ENCODE measurements around the gene DHRS9.
"Not testable (repeated sequence)": the region's sequence is repeated elsewhere in the genome, so short reads cannot be mapped to it uniquely, and the experiment has no call there.

Gene DHRS9

DNA sequence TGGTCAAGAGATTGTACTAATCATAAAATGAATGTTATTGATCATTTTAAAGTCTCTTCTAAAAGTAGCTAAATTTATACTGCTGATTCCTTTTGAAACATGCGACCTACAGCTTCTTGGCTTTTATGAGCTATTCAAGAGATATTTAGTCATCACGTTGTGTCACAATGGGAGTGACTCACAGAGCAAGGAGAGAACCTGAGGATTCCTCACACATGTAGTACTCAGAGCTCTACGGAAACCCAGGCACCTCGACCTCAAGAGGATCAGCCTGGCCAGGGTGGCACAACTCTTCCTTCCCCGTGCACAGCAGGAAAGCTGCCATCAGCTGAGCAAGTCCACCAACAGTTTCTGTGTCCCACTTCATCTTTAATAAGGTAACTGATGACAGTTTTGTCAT is at the start of gene DHRS9:
Gene DHRS9 (plus strand): TSS at position 223 of the 400 bp plus-strand sequence. CDS start 12,019 bp downstream, outside the sequence.
- DNase-seq: peak; percentile 87 to 94

DNA sequence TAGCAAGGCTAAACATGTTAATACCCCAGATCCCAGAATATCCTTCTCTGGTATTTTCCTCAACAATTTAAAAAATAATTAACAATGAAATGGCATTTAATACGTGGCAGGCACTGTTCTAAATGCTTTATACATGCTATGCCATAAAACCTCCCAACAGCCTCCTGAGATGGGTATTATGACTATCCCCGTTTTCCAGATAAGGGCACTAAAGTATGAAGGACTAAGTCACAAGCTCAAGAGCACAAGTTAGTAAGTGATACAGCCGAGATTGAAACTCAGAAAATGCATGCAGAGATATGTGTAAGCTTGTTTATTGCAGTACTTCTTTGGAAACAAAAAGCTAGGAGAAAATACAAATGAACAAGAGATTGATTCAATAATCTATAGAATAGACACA is 46.2 kb upstream of the DHRS9 start:
- DNase-seq: no peak

DNA sequence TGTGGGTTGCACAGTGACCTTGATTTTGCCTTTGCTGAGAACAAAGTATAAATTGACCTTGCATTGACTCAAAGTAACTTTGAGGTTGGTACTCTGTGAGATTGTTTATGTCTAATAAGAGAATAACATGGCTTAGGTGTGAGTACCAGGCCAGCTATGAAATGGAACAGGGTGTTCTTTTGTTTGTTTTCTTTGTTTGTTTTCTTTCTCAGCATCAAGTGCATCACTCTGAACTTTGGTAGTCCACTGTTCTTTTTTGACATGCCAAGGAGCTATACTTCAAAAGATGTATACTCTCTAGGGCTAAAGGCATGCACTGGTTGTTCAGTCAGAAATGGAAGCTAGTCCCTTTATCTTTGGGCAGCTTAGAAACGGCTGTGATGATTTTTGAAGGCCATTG is 43.3 kb upstream of the DHRS9 start:
- DNase-seq: no peak

DNA sequence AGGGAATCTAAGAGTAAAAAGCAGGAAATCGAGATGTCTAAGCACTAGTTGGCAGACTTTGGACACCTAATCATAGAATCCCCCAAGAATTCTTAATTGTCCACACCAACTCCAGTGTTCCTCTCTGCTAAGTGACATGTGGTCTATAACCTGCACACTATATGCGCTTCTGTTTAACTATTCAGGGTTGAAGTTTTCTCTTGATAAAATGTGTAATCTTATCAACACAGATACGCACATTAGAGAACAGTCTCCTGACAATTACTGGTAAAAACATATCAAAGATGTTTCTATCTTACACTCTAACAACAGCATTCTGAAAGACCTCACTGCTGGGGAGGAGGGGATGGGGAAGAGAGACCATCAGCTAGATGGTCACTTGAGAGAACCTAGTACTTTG is 42.1 kb upstream of the DHRS9 start:
- no peak for DNase-seq

DNA sequence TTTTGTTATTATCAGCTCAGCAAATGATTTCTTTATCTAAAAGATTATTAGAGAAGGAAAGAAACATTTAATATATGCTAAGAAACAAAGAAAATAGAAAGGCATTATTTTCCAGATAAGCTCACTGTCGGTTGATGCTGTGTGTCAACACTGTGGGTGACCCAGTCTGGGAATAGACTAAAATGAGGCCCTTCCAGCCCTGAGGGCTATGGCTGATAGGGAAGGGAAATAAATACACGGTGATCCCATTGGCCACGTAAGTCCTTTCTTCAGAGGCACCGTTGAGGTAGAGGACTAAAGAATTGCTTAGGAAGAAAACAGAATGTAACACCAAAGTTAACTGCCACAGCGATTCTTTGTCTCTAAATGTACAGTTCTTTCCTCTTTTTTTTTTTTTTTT is 40.0 kb upstream of the DHRS9 start:
- no peak for DNase-seq

DNA sequence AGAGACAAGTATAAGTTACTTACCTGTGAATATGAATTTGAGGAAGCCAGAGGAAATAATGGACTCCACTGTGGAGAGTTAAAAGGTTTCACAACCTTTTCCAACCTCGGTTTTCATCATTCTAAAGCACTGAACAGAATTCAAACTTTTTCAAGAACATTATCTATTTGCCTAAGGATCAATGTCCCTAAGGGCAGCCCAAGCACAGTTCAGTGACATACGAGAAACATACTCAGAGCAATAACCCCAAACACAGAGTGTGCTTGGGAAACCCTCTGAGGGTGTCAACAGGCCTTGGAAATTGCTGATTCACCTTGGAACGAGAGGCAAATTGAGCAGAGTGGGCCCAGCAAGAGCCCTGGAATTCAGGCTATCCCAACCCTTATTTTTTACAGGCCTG is 38.2 kb upstream of the DHRS9 start, which contains the start of gene ABCB11:
Gene ABCB11 (minus strand): TSS at position 123 of the 400 bp plus-strand sequence. CDS start 13,199 bp downstream, outside the sequence.
- no peak for DNase-seq

DNA sequence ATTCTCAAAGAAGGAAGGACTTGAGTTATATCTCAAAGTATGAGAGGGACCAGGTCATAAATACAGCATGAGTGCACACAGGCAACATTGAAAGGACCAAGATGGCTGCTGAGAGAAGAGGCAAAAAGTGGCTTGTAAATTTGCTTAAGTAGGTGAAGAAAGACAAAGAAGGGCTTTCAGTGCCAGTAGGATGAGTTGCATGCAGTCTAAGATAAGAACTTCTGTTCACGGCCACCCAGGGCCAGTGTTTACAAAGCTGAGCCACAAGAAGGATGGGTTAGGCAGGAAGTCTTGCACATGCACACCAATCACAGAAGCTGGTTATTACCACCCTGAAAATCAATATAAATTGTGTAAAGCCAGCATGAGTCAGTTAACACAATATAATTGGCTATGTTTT is 35.1 kb upstream of the DHRS9 start:
- DNase-seq: no peak

DNA sequence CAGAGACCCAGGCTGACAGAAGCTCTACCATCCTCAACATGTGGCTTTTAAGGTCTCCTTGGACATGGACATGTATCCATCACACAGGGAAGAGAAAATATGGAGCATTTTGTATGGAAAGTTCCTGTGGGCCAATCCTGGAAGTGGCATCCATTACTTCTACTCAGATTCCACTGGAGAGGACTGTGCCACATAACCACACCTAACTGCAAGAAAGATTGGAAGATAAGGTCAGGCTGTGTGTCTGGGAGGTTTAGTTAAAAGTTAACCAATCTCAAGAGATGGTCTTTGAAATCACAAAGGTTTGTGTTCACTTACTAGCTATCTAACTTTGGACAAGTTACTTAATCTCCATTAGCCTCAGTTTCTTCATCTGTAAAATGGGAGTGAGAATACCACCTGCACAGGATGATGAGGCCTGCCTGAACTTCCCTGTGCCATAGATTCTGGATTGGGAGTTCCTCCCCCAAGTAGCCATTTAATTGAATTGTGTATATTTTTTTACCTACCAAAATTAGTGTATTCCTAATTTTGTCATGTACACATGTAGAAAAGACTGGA is 34.3 kb upstream of the DHRS9 start:
- no peak for DNase-seq

DNA sequence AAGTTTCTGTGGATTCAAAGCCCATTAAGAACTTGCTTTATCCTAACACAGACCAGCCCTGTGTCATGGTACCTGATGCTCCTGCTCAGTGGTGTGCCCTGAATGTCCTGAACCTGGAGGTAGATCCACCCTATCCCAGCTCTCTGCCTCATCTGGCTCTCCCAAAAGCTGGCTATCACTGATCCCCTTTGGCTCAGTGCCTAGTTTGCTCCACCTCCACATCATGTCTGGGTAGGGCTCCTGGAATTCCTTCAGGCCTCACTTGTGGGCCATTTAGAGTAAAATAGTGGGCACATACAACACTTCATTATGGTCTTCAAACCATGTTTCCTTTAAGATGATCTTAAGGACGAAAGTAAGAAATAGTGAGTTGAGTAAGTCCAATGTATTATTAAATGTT is 33.5 kb upstream of the DHRS9 start:
- no peak for DNase-seq

DNA sequence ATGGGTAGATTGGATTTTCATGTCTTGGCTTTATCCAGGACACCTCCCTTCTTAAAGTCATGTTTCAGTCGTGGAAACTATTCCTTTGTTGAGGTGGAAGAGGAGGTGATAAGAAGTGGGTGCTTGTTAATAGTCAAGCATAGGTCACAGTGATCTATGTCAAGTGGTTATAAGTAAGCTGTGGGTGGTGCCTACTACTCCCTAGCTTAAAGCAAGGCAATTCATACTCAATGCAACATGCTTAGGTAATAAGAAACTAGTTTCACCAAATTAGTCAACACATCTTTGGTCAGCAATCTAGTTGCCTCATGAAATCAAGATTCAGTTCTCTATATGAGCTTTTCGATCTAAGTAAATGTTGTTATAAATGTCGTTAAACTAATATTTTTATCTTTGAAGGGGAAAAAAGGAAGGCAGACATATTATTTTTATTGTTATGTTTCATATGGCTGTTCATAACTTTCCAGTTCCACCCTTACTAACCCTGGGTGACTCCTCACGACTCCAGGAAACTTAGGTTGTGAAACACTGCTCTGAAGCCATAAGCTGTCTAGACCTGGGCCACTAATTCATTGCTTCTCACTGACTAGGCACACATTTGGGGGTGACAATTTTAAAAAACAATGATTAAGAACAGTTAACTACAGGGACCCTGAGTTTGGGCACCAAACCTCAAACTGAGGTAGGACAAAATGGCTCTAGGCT is 32.5 kb upstream of the DHRS9 start:
- peak; percentile 25 to 26 for DNase-seq

DNA sequence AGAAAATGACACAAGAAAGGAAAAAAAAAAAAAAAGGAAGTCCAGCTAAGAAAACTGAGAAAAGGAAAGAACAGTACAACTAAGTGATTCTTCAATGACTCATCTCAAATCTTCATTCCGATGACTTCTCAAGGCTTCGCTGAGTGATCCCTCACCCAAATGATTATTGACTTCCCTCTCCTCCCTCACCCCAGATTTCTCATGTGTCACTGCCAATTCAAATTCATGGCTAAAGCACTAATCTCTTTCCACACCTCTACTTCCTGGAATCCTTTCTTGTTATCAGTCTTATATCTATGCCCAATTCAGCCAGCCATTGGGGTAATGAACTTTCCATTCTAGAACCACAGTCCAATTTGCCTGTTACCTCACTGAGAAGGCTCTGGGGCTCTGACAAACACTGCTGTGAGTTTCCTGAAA is 31.0 kb upstream of the DHRS9 start:
- DNase-seq: peak; percentile 45 to 56

DNA sequence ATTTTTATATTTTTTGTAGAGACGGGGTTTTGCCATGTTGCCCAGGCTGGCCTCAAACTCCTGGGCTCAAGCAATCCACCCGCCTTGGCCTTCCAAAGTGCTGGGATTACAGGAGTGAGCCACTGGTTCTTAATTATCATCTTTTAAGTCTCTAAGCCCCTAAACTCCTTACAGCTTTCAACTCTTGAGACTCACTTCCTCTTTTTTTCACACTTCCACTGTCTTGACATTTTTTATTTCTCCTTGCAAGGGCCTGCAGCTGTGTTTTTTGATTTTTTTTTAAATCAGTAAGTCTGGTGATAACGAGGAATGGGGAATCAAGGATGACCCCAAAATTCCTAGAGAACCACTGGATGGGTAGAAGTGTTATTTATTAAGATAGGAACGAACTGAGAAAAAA is 29.7 kb upstream of the DHRS9 start:
- DNase-seq: peak; percentile 5 to 37

DNA sequence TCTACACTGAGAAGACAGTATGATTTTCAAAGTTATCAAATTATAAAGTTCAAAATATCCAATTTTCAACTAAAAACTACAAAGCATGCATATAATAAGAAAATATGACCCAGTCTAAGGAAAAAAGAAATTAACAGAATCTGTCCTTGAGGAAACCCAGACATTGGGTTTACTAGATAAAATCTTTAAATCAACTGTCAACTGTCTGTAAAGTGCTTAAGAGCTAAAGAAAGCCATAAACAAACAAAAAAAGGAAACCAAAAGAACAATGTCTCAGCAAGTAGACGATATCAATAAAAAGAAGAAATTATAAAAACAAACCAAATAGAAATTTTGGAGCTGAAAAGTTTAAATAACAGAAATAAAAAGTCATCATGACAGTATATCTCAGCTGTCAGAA is 27.8 kb upstream of the DHRS9 start:
- DNase-seq: no peak

DNA sequence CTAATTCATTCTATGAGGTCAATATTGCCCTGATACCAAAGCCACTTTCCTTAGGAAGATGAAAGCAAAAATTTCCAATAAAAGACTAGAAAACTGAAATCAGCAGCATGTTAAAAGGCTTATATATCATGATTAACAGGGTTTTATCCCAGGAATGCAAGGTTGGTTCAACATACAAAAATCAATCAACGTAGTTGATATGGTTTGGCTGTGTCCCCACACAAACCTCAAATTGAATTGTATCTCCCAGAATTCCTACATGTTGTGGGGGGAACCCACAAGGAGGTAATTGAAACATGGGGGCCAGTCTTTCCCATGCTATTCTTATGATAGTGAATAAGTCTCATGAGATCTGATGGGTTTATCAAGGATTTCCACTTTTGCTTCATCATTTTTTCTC is 26.5 kb upstream of the DHRS9 start:
- DNase-seq: no peak

DNA sequence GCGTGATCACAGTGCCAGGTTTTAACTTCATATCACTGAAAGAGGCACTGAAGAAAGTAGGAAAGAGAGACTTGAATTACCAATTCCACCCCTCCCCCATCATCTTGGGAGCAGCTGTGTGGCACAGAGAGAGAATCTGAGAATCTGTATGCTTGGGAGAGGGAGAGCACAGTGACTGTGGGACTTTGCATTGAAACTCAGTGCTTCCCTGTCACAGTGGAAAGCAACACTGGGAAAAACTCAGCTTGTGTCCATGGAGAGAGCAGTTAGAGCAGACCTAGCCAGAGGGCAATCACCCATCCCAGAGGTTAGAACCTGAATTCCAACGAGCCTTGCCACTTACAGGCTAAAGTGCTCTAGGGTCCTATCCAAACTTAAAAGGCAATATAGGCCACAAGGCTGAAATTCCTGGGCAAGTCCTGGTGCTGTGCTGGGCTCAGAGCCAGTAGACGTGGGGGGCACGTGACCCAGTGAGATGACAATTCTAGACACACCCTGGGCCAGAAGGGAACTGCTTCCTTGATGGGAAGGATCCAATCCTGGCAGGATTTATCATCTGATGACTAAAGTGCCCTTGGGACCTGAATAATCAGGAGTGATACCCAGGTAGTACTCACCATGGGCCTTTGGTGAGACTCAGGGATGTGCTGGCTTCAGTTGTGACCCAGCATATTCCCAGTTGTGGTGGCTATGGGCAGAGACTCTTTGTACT is 22.8 kb upstream of the DHRS9 start:
- DNase-seq: no peak

DNA sequence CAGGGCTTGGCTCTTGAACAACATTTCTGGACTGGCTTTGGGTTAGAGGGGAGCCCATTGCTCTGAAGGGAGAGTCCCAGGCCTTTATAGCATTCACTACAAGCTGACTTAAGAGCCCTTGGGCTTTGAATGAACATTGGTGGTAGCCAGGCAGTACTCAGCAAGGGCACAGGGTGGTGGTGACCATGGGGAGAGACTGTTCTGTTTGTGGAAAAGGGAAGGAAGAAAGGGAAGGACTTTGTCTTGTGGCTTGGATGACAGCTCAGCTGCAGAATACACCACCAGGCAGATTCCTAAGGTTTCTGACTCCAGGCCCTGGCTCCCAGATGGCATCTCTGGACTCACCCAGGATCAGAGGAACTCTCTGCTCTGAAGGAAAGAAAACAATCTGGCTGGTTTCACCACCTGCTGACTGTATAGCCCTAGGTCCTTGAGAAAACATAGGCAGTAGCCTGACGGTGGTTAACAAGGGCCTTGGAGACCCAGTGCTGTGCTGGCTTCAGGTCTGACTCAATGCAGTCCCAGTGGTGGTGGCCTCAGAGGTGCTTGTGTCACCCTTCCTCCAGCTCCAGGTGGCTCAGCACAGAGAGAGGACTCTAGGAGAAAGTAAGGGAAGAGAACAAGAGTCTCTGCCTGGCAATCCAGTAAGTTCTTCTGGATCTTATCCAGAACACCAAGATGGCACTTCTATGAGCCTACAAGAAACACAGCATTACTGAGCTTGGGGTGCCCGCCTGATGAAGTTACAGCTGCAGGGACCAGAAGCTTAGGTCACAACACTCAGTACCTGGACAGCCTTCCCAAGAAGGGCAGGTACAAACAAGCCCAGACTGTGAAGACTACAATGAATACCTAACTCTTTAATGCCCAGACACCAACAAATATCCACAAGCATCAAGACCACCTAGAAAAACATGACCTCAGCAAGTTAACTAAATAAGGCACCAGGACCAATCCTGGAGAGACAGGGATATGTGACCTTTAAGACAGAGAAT is 21.8 kb upstream of the DHRS9 start:
- no peak for DNase-seq

DNA sequence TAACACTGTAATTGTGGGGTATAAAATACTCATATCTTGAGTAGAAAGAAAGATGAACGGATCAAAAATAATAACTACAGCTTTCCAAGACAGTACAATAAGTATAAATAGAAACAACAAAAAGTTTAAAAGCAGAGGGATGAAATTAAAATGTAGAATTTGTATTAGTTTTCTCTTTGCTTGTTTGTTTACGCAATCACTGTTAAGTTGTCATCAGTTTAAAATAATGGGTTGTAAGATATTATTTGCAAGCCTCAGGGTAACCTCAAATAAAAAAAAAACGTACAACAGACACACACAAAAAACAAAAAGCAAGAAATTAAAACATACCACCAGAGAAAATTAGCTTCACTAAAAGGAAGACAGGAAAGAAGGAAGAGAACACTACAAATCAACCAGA is 20.2 kb upstream of the DHRS9 start:
- DNase-seq: no peak

DNA sequence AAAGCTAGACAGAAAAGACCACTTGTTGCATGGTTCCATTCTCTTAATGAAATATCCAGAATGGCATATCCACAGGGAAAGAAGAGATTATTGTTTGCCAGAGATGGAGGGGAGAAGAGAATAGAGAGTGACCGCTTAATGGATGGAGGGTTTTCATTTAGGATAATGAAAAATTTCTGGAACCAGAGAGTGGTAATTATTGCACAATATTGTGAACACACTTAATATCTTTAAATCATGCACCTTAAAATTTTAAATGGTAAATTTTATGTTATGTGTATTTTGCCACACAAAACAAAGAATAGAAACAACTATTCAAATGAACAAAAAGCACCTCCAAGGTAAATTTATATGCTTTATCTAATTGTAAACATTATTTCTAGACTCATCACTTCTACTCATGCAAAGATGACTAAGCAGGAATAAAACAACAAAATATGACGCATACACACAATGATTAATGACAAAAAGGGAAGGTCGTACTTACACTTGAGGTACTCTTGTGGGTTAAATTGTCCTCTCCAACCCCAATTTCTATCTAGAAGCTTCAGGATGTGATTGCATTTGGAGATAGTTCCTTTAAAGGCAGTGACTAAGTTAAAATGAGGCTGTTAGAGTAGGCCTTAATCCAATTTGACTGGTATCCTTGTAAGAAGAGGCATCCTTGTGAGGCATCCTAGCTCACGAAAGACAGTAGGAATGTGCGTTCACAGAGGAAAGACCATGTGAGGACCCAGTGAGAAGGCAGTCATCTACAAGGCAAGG is 18.7 kb upstream of the DHRS9 start:
- DNase-seq: no peak

DNA sequence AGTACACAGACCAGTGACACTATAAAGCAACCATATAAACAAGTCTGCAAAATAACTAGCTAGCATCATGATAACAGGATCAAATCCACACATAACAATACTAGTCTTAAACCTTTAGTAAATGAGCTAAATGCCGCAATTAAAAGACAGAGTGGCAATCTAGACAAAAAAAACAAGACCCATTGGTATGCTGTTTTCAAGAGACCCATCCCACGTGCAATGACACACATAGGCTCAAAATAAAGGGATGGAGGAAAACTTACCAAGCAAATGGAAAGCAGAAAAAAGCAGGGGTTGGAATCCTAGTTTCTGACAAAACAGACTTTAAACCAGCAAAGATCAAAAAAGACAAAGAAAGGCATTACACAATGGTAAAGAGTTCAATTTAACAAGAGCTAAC is 14.8 kb upstream of the DHRS9 start:
- DNase-seq: not testable (repeated sequence)

DNA sequence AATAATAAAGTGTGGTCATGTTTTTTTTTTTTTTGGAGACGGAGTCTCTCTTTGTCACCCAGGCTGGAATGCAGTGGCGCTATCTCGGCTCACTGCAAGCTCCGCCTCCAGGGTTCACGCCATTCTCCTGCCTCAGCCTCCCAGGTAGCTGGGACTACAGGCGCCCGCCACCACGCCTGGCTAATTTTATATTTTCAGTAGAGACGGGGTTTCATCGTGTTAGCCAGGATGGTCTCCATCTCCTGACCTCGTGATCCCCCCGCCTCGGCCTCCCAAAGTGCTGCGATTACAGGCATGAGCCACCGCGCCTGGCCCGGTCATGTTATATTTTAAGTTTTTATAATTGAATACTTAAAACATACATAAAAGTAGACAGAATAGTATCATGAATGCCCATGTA is 5.2 kb upstream of the DHRS9 start:
- DNase-seq: not testable (repeated sequence)

DNA sequence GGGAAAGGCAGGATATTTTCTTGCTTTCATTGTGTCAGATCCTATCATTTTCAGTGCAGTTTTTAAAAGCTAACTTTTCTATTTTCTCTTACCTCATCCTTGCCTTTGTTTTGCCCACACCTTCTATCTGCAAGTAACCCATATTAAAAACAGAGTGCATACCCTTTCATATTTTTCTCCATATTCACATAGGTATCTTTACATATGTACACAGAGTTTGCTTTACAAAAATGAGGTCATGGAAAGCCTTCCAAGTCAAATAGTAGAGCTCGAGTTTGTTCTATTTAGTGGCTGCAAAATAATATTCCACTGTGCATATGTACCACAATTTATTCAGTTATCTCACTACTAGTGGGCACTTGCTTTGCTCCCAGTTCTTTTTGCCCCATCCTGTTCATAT is 3.9 kb upstream of the DHRS9 start:
- DNase-seq: no peak

DNA sequence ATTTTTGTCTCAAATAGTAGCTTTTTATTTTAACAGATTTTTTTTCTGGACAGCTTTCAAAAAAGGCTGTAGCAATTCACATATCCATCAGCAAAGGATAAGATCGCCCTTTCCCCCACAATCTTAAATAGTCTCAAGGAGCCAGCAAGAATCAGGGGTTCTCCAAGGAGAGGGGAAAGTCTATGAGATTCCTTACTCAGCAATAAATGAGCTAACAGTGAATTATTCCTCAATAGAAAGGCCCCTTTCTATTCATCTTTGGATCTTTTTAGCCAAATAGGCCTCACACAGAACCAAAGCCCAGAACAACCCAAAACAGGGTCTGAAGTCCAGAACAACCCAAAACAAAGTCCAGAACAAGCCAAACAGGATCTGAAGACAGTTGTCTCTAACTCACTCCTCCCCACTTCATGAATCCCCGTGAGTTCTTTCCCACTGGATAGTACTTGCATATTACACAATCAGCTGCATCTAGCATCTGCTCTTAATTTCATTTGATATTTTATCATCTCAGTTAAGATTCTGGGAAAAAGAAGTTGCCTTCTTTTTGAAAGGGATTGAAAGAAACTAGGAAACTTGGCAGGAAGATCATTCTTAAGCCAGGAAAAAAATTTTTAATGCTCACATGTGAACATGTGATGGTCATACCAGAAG is 3.4 kb upstream of the DHRS9 start:
- DNase-seq: no peak

Measured in AML-193 (cell line).